Measurements from ENCODE around the gene SRSF11.

DNA sequence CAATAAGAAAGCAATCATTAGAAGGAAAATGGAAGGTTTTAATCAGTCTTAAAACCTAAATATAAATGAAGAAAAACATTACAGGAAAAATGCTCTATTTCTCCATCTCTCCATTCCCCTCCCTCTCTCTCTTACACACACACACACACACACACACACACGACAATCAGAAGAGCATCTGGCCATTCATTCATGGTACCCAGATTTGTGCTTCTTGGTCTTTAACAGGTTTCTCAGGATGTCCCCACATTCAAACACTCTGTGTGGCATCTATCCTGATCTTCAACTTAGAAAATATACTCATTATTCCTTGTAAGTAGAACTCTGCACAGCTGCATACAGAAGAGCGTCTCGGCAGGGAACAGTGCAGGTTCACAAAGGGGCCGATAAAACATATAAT lies 16.6 kb upstream of the SRSF11 start:
- TF ChIP-seq TEAD4 (IDR thresholded peaks at IDR 0.05): no peak
- TF ChIP-seq EP300 (IDR thresholded peaks at IDR 0.05; ENCODE audit: borderline replicate concordance): no peak
- TF ChIP-seq ZBTB7A (IDR thresholded peaks at IDR 0.05; ENCODE audit: low read depth): no peak
